Gastroesophageal sphincter (tissue), 3 donors: Measurements from ENCODE around the gene OR13C8.

Source experiments
- CTCF ChIP-seq, 4 experiments: fragments of 200-600 bp in 2 of 4; fragments of 450-650 bp in 2 of 4; sonication (generic) in 1 of 4; IDR thresholded peaks; one replicate each; pipeline ENCODE4 v1.5.1; 2017 to 2019; ENCODE audit warnings: antibody characterized with exemption in 4 of 4, mild to moderate bottlenecking in 2 of 4, moderate library complexity in 2 of 4
- POLR2A ChIP-seq, 2 donors: fragments of 450-650 bp; IDR thresholded peaks; one replicate each; pipeline ENCODE4 v1.6.1; 2017; ENCODE audit warnings: antibody characterized with exemption in 2 of 2, mild to moderate bottlenecking in 2 of 2, moderate library complexity in 1 of 2

- TF ChIP-seq POLR2A (IDR thresholded peaks at IDR 0.05) (no peak), CTCF (IDR thresholded peaks at IDR 0.05) (no peak)
Measured at GRCh38 chr9:104564358-104564757, 4.6 kb upstream of the OR13C8 start.
